Thyroid gland (tissue), 4 donors: ENCODE measurements around the gene NEDD4L.

ENCODE experiments used
- CTCF ChIP-seq, 6 experiments: fragments of 200-600 bp in 3 of 6; fragments of 450-650 bp in 3 of 6; sonication (generic) in 3 of 6; IDR thresholded peaks; one replicate each; pipeline ENCODE4 v1.5.1; 2016 to 2019; ENCODE audit warnings: antibody characterized with exemption in 6 of 6, mild to moderate bottlenecking in 2 of 6, inconsistent platforms in 1 of 6, moderate library complexity in 1 of 6
- POLR2A ChIP-seq, 2 donors: fragments of 450-650 bp; IDR thresholded peaks; one replicate each; pipeline ENCODE4 v1.6.1; 2017; ENCODE audit warnings: antibody characterized with exemption in 2 of 2, mild to moderate bottlenecking in 2 of 2, moderate library complexity in 1 of 2

- TF ChIP-seq CTCF (IDR thresholded peaks at IDR 0.05) (no peak), POLR2A (IDR thresholded peaks at IDR 0.05) (no peak)
Observed at GRCh38 chr18:58209326-58209725, 165.3 kb downstream of the NEDD4L start.
